HepG2 (cell line): ENCODE results near the gene ALKBH4. TPM values are rescaled to one million over a fixed set of nuclear protein-coding genes. Genes with fewer than 3 reads are reported as not detected.

Source experiments
- ARID2 ChIP-seq: sonication (generic); formaldehyde crosslinking; IDR thresholded peaks from 2 replicates; pipeline ENCODE4 v1.8.1; 2022; ENCODE audit warnings: mild to moderate bottlenecking, missing genetic modification reagents, borderline replicate concordance
- ARNT2 ChIP-seq: sonication (generic); formaldehyde crosslinking; IDR thresholded peaks from 2 replicates; pipeline ENCODE4 v1.8.0; 2022; ENCODE audit warnings: mild to moderate bottlenecking, low read depth, missing genetic modification reagents, moderate library complexity
- DPF2 ChIP-seq: sonication (generic); formaldehyde crosslinking; IDR thresholded peaks from 2 replicates; pipeline ENCODE4 v1.4.0; 2020; ENCODE audit warnings: mild to moderate bottlenecking, low read depth, missing genetic modification reagents, borderline replicate concordance
- ETV5 ChIP-seq: IDR thresholded peaks from 2 replicates; pipeline ENCODE4 v1.6.1; 2018; ENCODE audit warnings: missing biosample characterization, missing genetic modification reagents, inconsistent platforms, borderline replicate concordance
- FOSL1 ChIP-seq: sonication (generic); formaldehyde crosslinking; IDR thresholded peaks from 2 replicates; pipeline ENCODE4 v1.9.0; 2021; ENCODE audit warnings: missing genetic modification reagents, borderline replicate concordance
- FOXK2 ChIP-seq: fragments of 450-650 bp; IDR thresholded peaks from 2 replicates; pipeline ENCODE4 v1.6.1; 2016
- HHEX ChIP-seq: IDR thresholded peaks from 2 replicates; pipeline ENCODE4 v1.6.1; 2016; ENCODE audit warnings: control low read depth
- KDM5A ChIP-seq: fragments of 200-600 bp; sonication (generic); IDR thresholded peaks from 2 replicates; pipeline ENCODE4 v1.7.0; 2018; ENCODE audit warnings: antibody characterized with exemption, mild to moderate bottlenecking, low read length, borderline replicate concordance
- MEF2D ChIP-seq: sonication (generic); formaldehyde crosslinking; IDR thresholded peaks from 2 replicates; pipeline ENCODE4 v1.5.1; 2020; ENCODE audit warnings: mild to moderate bottlenecking, missing genetic modification reagents
- MYNN ChIP-seq: sonication (generic); formaldehyde crosslinking; IDR thresholded peaks from 2 replicates; pipeline ENCODE4 v1.4.0; 2020; ENCODE audit warnings: mild to moderate bottlenecking, low read depth, missing genetic modification reagents
- SMARCC2 ChIP-seq: fragments of 450-650 bp; IDR thresholded peaks from 2 replicates; pipeline ENCODE4 v1.6.1; 2017; ENCODE audit warnings: antibody characterized with exemption, mild to moderate bottlenecking
- SRSF1 ChIP-seq: fragments of 200-400 bp; formaldehyde crosslinking; optimal IDR thresholded peaks from 2 replicates; pipeline ENCODE3; 2017; ENCODE audit warnings: mild to moderate bottlenecking, low read depth, low read length, moderate library complexity
- THAP11 ChIP-seq: IDR thresholded peaks from 2 replicates; pipeline ENCODE4 v1.6.1; 2016; ENCODE audit warnings: missing biosample characterization, missing genetic modification reagents
- ZNF616 ChIP-seq: sonication (generic); formaldehyde crosslinking; IDR thresholded peaks from 2 replicates; pipeline ENCODE4 v1.5.0; 2020; ENCODE audit warnings: low read depth, mild to moderate bottlenecking, missing genetic modification reagents
- ZNF644 ChIP-seq: IDR thresholded peaks from 2 replicates; pipeline ENCODE4 v1.6.1; 2016; ENCODE audit warnings: low read depth
- ZSCAN9 ChIP-seq: IDR thresholded peaks from 2 replicates; pipeline ENCODE4 v1.6.1; 2016; ENCODE audit warnings: borderline replicate concordance
- polyA plus RNA-seq, 8 experiments: library from polyadenylated mRNA; depleted of rRNA in 3 of 8; stranded (reverse) in 7 of 8; unstranded in 1 of 8; fragments of >200 nt; fragmentation: Illumina TruSeq in 4 of 8; extraction: Trizol in 4 of 8; gene quantifications; 2 replicates each; pipeline versions ENCODE4 v1.2.1 to v1.2.3, GENCODE V29; 2011 to 2016; ENCODE audit warnings: low read depth in 4 of 8, missing spikeins in 1 of 8, mixed read lengths in 1 of 8; ENCODE audit not compliant: insufficient read depth in 1 of 8
- total RNA-seq, 5 experiments: library from RNA; depleted of rRNA; stranded (reverse); fragments of >200 nt; fragmentation: Illumina TruSeq; extraction: Trizol; gene quantifications; 2 replicates each; pipeline ENCODE4 v1.2.3, GENCODE V29; 2016; ENCODE audit warnings: low read depth in 1 of 5
- TF ChIP-seq, protein P1 (sequence below): sonication (generic); formaldehyde crosslinking; IDR thresholded peaks from 2 replicates; pipeline ENCODE4 v1.5.0; 2020; ENCODE audit warnings: missing genetic modification reagents
- TF ChIP-seq, protein P2 (sequence below), 2 experiments: sonication (generic) in 1 of 2; formaldehyde crosslinking in 1 of 2; IDR thresholded peaks; 2 replicates each; pipeline versions ENCODE4 v1.4.0 to v1.6.1; 2018 to 2020; ENCODE audit warnings: missing genetic modification reagents in 2 of 2, borderline replicate concordance in 1 of 2, low read depth in 1 of 2, mild to moderate bottlenecking in 1 of 2, missing biosample characterization in 1 of 2
- TF ChIP-seq, protein P3 (sequence below): sonication (generic); formaldehyde crosslinking; IDR thresholded peaks from 2 replicates; pipeline ENCODE4 v1.4.0; 2020; ENCODE audit warnings: missing genetic modification reagents
- TF ChIP-seq, protein P4 (sequence below): sonication (generic); formaldehyde crosslinking; conservative IDR thresholded peaks from 2 replicates; pipeline ENCODE4 v1.8.0; 2022; ENCODE audit warnings: mild to moderate bottlenecking, moderate library complexity, missing genetic modification reagents
- TF ChIP-seq, protein P5 (sequence below): sonication (generic); formaldehyde crosslinking; IDR thresholded peaks from 2 replicates; pipeline ENCODE4 v1.4.0; 2020; ENCODE audit warnings: mild to moderate bottlenecking, missing genetic modification reagents
- TF ChIP-seq, protein P6 (sequence below): IDR thresholded peaks from 2 replicates; pipeline ENCODE4 v1.6.1; 2016; ENCODE audit warnings: control low read depth

ALKBH4 gene
- total and polyA plus RNA-seq, 2 of the 13 experiments (the other 11 are each of a cell fraction or from before 2014, with no cell fraction given): 2.6 to 8.8 TPM

DNA sequence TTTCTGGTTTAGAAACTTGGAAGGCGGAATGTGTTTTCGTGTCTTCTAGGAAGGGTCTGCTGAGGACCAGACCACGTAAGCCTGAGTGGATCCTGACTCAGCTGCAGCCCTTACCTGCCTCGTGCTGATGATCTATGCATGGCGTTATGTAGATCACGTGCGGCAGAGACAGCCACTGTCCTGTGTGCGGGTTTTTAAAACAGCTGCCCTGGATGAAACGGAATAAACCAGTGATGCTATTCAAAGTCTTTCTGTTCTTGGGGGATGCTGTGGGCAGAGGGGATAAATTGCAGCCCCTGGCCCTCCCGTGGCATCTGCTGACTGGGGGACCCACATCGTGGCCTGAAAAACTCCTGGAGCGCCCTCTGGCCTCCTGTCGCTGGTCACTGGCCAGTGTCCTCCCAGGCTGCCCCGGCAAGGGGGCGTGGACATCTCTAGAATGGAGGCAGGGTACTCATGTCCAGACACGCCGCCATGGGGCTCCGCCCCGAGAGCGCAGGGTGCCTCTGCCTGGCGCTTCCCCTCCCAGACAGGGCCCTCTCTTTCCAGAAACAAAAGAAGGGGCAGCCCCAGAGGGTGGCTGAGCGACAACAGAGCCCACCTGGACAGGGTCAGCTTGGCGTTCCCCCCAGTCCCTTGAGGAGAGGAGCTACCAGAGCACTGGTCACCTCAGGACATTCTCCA is 13.2 kb downstream of the ALKBH4 start (continued):
- TF ChIP-seq, protein P1, sequence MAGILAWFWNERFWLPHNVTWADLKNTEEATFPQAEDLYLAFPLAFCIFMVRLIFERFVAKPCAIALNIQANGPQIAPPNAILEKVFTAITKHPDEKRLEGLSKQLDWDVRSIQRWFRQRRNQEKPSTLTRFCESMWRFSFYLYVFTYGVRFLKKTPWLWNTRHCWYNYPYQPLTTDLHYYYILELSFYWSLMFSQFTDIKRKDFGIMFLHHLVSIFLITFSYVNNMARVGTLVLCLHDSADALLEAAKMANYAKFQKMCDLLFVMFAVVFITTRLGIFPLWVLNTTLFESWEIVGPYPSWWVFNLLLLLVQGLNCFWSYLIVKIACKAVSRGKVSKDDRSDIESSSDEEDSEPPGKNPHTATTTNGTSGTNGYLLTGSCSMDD (CRISPR knock-in tag): no peak
- TF ChIP-seq ZNF644 (no peak), FOXK2 (no peak), SMARCC2 (no peak), MYNN (CRISPR knock-in tag) (no peak), ZNF616 (no peak), DPF2 (no peak), SRSF1 (peak; percentile 40), ARID2 (CRISPR knock-in tag) (no peak), ETV5 (no peak), THAP11 (CRISPR knock-in tag) (0 out of 2 replicates have a peak, but pooled peaks have one; percentile 46), ZSCAN9 (no peak), ARNT2 (CRISPR knock-in tag) (peak; percentile 44; the same call in 1 of the 2 replicates), MEF2D (CRISPR knock-in tag) (no peak), FOSL1 (CRISPR knock-in tag) (no peak), KDM5A (no peak), HHEX (no peak)
- TF ChIP-seq, protein P2, sequence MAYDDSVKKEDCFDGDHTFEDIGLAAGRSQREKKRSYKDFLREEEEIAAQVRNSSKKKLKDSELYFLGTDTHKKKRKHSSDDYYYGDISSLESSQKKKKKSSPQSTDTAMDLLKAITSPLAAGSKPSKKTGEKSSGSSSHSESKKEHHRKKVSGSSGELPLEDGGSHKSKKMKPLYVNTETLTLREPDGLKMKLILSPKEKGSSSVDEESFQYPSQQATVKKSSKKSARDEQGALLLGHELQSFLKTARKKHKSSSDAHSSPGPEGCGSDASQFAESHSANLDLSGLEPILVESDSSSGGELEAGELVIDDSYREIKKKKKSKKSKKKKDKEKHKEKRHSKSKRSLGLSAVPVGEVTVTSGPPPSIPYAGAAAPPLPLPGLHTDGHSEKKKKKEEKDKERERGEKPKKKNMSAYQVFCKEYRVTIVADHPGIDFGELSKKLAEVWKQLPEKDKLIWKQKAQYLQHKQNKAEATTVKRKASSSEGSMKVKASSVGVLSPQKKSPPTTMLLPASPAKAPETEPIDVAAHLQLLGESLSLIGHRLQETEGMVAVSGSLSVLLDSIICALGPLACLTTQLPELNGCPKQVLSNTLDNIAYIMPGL (CRISPR knock-in tag; IDR thresholded peaks at IDR 0.05; ENCODE audit: borderline replicate concordance in 1 of 2, low read depth in 1 of 2): peak; percentile 21 to 33; a peak in 2 of 4 replicates
- TF ChIP-seq, protein P3, sequence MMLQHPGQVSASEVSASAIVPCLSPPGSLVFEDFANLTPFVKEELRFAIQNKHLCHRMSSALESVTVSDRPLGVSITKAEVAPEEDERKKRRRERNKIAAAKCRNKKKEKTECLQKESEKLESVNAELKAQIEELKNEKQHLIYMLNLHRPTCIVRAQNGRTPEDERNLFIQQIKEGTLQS (CRISPR knock-in tag): no peak
- TF ChIP-seq, protein P4, sequence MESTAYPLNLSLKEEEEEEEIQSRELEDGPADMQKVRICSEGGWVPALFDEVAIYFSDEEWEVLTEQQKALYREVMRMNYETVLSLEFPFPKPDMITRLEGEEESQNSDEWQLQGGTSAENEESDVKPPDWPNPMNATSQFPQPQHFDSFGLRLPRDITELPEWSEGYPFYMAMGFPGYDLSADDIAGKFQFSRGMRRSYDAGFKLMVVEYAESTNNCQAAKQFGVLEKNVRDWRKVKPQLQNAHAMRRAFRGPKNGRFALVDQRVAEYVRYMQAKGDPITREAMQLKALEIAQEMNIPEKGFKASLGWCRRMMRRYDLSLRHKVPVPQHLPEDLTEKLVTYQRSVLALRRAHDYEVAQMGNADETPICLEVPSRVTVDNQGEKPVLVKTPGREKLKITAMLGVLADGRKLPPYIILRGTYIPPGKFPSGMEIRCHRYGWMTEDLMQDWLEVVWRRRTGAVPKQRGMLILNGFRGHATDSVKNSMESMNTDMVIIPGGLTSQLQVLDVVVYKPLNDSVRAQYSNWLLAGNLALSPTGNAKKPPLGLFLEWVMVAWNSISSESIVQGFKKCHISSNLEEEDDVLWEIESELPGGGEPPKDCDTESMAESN (CRISPR knock-in tag): 0 out of 2 replicates have a peak, but pooled peaks have one; percentile 29
- TF ChIP-seq, protein P5, sequence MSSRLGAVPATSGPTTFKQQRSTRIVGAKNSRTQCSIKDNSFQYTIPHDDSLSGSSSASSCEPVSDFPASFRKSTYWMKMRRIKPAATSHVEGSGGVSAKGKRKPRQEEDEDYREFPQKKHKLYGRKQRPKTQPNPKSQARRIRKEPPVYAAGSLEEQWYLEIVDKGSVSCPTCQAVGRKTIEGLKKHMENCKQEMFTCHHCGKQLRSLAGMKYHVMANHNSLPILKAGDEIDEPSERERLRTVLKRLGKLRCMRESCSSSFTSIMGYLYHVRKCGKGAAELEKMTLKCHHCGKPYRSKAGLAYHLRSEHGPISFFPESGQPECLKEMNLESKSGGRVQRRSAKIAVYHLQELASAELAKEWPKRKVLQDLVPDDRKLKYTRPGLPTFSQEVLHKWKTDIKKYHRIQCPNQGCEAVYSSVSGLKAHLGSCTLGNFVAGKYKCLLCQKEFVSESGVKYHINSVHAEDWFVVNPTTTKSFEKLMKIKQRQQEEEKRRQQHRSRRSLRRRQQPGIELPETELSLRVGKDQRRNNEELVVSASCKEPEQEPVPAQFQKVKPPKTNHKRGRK (CRISPR knock-in tag): no peak
- TF ChIP-seq, protein P6, sequence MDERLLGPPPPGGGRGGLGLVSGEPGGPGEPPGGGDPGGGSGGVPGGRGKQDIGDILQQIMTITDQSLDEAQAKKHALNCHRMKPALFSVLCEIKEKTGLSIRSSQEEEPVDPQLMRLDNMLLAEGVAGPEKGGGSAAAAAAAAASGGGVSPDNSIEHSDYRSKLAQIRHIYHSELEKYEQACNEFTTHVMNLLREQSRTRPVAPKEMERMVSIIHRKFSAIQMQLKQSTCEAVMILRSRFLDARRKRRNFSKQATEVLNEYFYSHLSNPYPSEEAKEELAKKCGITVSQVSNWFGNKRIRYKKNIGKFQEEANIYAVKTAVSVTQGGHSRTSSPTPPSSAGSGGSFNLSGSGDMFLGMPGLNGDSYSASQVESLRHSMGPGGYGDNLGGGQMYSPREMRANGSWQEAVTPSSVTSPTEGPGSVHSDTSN: no peak
